GM23338 (cell line): ENCODE measurements around the gene PGM2. TPM values are rescaled to one million over a fixed set of nuclear protein-coding genes. Genes with fewer than 3 reads are reported as not detected.

Experiments used
- ATAC-seq: fragments of 200-7000 bp; cut with Tn5 transposase; 3 replicates; pipeline ENCODE4 v1.9.1; 2020
- DNase-seq: peaks from one replicate; pipeline ENCODE4 v3.0.0-alpha.2; 2015; ENCODE audit warnings: low spot score
- H2AFZ ChIP-seq: fragments of 200-600 bp; sonication (generic); 2 replicates; pipeline ENCODE4 v1.8.0; 2016; ENCODE audit warnings: antibody characterized with exemption, mild to moderate bottlenecking, moderate library complexity
- H3F3A ChIP-seq: fragments of 200-600 bp; sonication (generic); replicated peaks from 2 replicates; pipeline ENCODE4 v1.8.0; 2017; ENCODE audit warnings: antibody characterized with exemption, mixed run types, low read depth
- H3K27ac ChIP-seq: fragments of 200-600 bp; sonication (generic); 2 replicates; pipeline ENCODE4 v1.6.1; 2016; ENCODE audit warnings: low read depth
- H3K27me3 ChIP-seq: fragments of 200-600 bp; sonication (generic); 2 replicates; pipeline ENCODE4 v1.8.0; 2016; ENCODE audit warnings: mild to moderate bottlenecking, mixed run types, moderate library complexity; ENCODE audit not compliant: insufficient read depth
- H3K36me3 ChIP-seq: fragments of 200-600 bp; sonication (generic); 2 replicates; pipeline ENCODE4 v1.8.0; 2016; ENCODE audit warnings: mild to moderate bottlenecking; ENCODE audit not compliant: insufficient read depth
- H3K4me1 ChIP-seq: fragments of 200-600 bp; sonication (generic); 2 replicates; pipeline ENCODE4 v1.8.0; 2016; ENCODE audit warnings: mild to moderate bottlenecking, moderate library complexity; ENCODE audit not compliant: insufficient read depth
- H3K4me2 ChIP-seq: fragments of 200-600 bp; sonication (generic); 2 replicates; pipeline ENCODE4 v1.7.1; 2017; ENCODE audit warnings: mixed run types
- H3K4me3 ChIP-seq: fragments of 200-600 bp; sonication (generic); 2 replicates; pipeline ENCODE4 v1.6.1; 2016; ENCODE audit warnings: mixed run types
- H3K79me2 ChIP-seq: fragments of 200-600 bp; sonication (generic); replicated peaks from 2 replicates; pipeline ENCODE4 v1.8.0; 2017; ENCODE audit warnings: mild to moderate bottlenecking; ENCODE audit not compliant: insufficient read depth
- H3K9me2 ChIP-seq: fragments of 200-600 bp; sonication (generic); 2 replicates; pipeline ENCODE4 v1.8.0; 2017; ENCODE audit not compliant: insufficient read depth
- H4K20me1 ChIP-seq: fragments of 200-600 bp; sonication (generic); replicated peaks from 2 replicates; pipeline ENCODE4 v1.8.0; 2017; ENCODE audit warnings: mild to moderate bottlenecking; ENCODE audit not compliant: insufficient read depth
- H3K27ac Mint-ChIP-seq: 2 replicates; pipeline ENCODE4 v1.8.0; 2020; ENCODE audit warnings: inconsistent platforms, mild to moderate bottlenecking, moderate library complexity, mixed read lengths
- H3K27me3 Mint-ChIP-seq: 3 replicates; pipeline ENCODE4 v1.8.0; 2022; ENCODE audit warnings: low read depth, mild to moderate bottlenecking, moderate library complexity, mixed read lengths, inconsistent platforms; ENCODE audit not compliant: insufficient read depth, poor library complexity
- H3K36me3 Mint-ChIP-seq: 3 replicates; pipeline ENCODE4 v1.8.0; 2021; ENCODE audit warnings: low read depth, mild to moderate bottlenecking, inconsistent platforms, moderate library complexity, mixed read lengths
- H3K4me1 Mint-ChIP-seq: 3 replicates; pipeline ENCODE4 v1.8.0; 2020; ENCODE audit warnings: mild to moderate bottlenecking, inconsistent platforms, mixed read lengths
- H3K4me3 Mint-ChIP-seq: 3 replicates; pipeline ENCODE4 v1.8.0; 2021; ENCODE audit warnings: moderate library complexity, mild to moderate bottlenecking, inconsistent platforms, mixed read lengths
- H3K9me3 Mint-ChIP-seq: 3 replicates; pipeline ENCODE4 v1.8.0; 2020; ENCODE audit warnings: moderate library complexity, mild to moderate bottlenecking, inconsistent platforms, mixed read lengths
- CREB1 ChIP-seq: fragments of 250-450 bp; sonication (Bioruptor Pico); IDR thresholded peaks from 2 replicates; pipeline ENCODE4 v1.5.0; 2020; ENCODE audit warnings: low read depth, mild to moderate bottlenecking, moderate library complexity
- STAT1 ChIP-seq: IDR thresholded peaks from one replicate; pipeline ENCODE4 v1.6.1; 2016; ENCODE audit warnings: antibody characterized with exemption; ENCODE audit not compliant: unreplicated experiment
- ZNF462 ChIP-seq: fragments of 250-450 bp; sonication (Bioruptor Pico); IDR thresholded peaks from 2 replicates; pipeline ENCODE4 v1.5.0; 2020; ENCODE audit warnings: mild to moderate bottlenecking, moderate library complexity
- polyA plus RNA-seq: library from polyadenylated mRNA; unstranded; fragments of >200 nt; fragmentation: Nextera tagmentation; extraction: Ambion mirVana; gene quantifications from 2 replicates; pipeline ENCODE4 v1.2.1, GENCODE V29; 2016
- total RNA-seq: library from RNA; depleted of rRNA; stranded (reverse); fragments of >200 nt; shearing (Covaris generic); gene quantifications from 2 replicates; pipeline ENCODE4 v1.2.3, GENCODE V29; 2014
- TF ChIP-seq, protein P1 (sequence below): IDR thresholded peaks from 2 replicates; pipeline ENCODE4 v1.6.1; 2016; ENCODE audit warnings: antibody characterized with exemption
- TF ChIP-seq, protein P2 (sequence below): IDR thresholded peaks from one replicate; pipeline ENCODE4 v1.6.1; 2018; ENCODE audit warnings: antibody characterized with exemption; ENCODE audit not compliant: unreplicated experiment

The PGM2 gene
- total and polyA plus RNA-seq, 2 experiments from 2014 or later, result 11.4 to 30.8 TPM

- Histone ChIP-seq H3K4me1 (no peaks in the 10 kb centered on the region), H3K27ac (no peak overlapping the region), H3K36me3 (no peaks in the 10 kb centered on the region), H3F3A (no peaks in the 10 kb centered on the region), H3K4me3 (no peak overlapping the region), H4K20me1 (no peaks in the 10 kb centered on the region), H2AFZ (no peak overlapping the region), H3K9me2 (no peaks in the 10 kb centered on the region), H3K27me3 (no peaks in the 10 kb centered on the region), H3K79me2 (no peaks in the 10 kb centered on the region), H3K4me2 (no peak overlapping the region)
- DNase-seq (no peak), ATAC-seq (no peak)
- H3K27me3 Mint-ChIP-seq, result no peaks in the 10 kb centered on the region
- peaks cover 5% of the 10 kb centered on the region for H3K4me1 Mint-ChIP-seq
- H3K27ac Mint-ChIP-seq, result no peak overlapping the region
- H3K4me3 Mint-ChIP-seq, result no peak overlapping the region
- no peaks in the 10 kb centered on the region for H3K9me3 Mint-ChIP-seq
- no peak for TF ChIP-seq CREB1 (CRISPR knock-in tag)
- TF ChIP-seq, protein P1, sequence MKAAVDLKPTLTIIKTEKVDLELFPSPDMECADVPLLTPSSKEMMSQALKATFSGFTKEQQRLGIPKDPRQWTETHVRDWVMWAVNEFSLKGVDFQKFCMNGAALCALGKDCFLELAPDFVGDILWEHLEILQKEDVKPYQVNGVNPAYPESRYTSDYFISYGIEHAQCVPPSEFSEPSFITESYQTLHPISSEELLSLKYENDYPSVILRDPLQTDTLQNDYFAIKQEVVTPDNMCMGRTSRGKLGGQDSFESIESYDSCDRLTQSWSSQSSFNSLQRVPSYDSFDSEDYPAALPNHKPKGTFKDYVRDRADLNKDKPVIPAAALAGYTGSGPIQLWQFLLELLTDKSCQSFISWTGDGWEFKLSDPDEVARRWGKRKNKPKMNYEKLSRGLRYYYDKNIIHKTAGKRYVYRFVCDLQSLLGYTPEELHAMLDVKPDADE, result no peak
- no peak for TF ChIP-seq ZNF462 (CRISPR knock-in tag)
- TF ChIP-seq, protein P2, sequence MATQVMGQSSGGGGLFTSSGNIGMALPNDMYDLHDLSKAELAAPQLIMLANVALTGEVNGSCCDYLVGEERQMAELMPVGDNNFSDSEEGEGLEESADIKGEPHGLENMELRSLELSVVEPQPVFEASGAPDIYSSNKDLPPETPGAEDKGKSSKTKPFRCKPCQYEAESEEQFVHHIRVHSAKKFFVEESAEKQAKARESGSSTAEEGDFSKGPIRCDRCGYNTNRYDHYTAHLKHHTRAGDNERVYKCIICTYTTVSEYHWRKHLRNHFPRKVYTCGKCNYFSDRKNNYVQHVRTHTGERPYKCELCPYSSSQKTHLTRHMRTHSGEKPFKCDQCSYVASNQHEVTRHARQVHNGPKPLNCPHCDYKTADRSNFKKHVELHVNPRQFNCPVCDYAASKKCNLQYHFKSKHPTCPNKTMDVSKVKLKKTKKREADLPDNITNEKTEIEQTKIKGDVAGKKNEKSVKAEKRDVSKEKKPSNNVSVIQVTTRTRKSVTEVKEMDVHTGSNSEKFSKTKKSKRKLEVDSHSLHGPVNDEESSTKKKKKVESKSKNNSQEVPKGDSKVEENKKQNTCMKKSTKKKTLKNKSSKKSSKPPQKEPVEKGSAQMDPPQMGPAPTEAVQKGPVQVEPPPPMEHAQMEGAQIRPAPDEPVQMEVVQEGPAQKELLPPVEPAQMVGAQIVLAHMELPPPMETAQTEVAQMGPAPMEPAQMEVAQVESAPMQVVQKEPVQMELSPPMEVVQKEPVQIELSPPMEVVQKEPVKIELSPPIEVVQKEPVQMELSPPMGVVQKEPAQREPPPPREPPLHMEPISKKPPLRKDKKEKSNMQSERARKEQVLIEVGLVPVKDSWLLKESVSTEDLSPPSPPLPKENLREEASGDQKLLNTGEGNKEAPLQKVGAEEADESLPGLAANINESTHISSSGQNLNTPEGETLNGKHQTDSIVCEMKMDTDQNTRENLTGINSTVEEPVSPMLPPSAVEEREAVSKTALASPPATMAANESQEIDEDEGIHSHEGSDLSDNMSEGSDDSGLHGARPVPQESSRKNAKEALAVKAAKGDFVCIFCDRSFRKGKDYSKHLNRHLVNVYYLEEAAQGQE, result no peak
- no peak for TF ChIP-seq STAT1
- no peaks in the 10 kb centered on the region for H3K36me3 Mint-ChIP-seq
Measured at GRCh38 chr4:37879365-37879764, 52.9 kb downstream of the PGM2 start.
